CD4-positive, alpha-beta T cell (primary cell): ENCODE measurements around the gene DONSON. TPM values are rescaled to one million over a fixed set of nuclear protein-coding genes. Genes with fewer than 3 reads are reported as not detected.
A peak's percentile ranks its signal among the peaks of the same experiment; 100 is the strongest.

Experiments
- ATAC-seq: fragments of 200-7000 bp; cut with Tn5 transposase; one replicate; pipeline ENCODE4 v1.10.0; 2022; ENCODE audit warnings: mild to moderate bottlenecking; ENCODE audit not compliant: poor library complexity
- CTCF ChIA-PET: fragments of 350-600 bp; sonication (Branson Sonifier 250); formaldehyde crosslinking; loops from one replicate; lab custom pipeline; 2021; ENCODE audit warnings: antibody characterized with exemption, inconsistent platforms; lab: Charles Lee
- POLR2A ChIA-PET: fragments of 350-600 bp; sonication (Branson Sonifier 250); formaldehyde crosslinking; loops from one replicate; lab custom pipeline; 2021; ENCODE audit warnings: antibody characterized with exemption, inconsistent platforms; lab: Charles Lee
- DNase-seq, 14 experiments: peaks; one replicate each; pipeline ENCODE4 v3.0.0-alpha.2; 2013 to 2020; ENCODE audit warnings: mixed read lengths in 2 of 14
- H3K27ac ChIP-seq, 2 donors: one replicate each; pipeline versions ENCODE4 v1.5.1 to v1.7.0; 2013; ENCODE audit warnings: low read length in 2 of 2, low read depth in 1 of 2, mild to moderate bottlenecking in 1 of 2
- H3K27me3 ChIP-seq, 2 experiments: 1 replicate in 1 of 2; 2 replicates in 1 of 2; pipeline versions ENCODE4 v1.6.1 to v1.7.0; 2013; ENCODE audit warnings: low read length in 2 of 2, control low read depth in 1 of 2, mild to moderate bottlenecking in 1 of 2, moderate library complexity in 1 of 2; ENCODE audit not compliant: insufficient read depth in 2 of 2, control insufficient read depth in 1 of 2
- H3K36me3 ChIP-seq: one replicate; pipeline ENCODE4 v1.6.1; 2013; ENCODE audit warnings: low read length, control low read depth; ENCODE audit not compliant: insufficient read depth
- H3K4me1 ChIP-seq: one replicate; pipeline ENCODE4 v1.6.1; 2013; ENCODE audit warnings: low read length, control low read depth; ENCODE audit not compliant: insufficient read depth
- H3K4me3 ChIP-seq: one replicate; pipeline ENCODE4 v1.5.1; 2013; ENCODE audit warnings: mild to moderate bottlenecking, low read length, moderate library complexity
- H3K9me3 ChIP-seq, 2 experiments: 1 replicate in 1 of 2; 2 replicates in 1 of 2; pipeline versions ENCODE4 v1.6.1 to v1.7.0; 2013; ENCODE audit warnings: low read length in 2 of 2, mild to moderate bottlenecking in 2 of 2, control low read depth in 1 of 2, moderate library complexity in 1 of 2; ENCODE audit not compliant: control insufficient read depth in 1 of 2, insufficient read depth in 1 of 2
- H3K27ac Mint-ChIP-seq: one replicate; pipeline ENCODE4 v1.8.0; 2020; ENCODE audit warnings: mixed read lengths
- H3K27me3 Mint-ChIP-seq: one replicate; pipeline ENCODE4 v1.8.0; 2021; ENCODE audit warnings: mixed read lengths
- H3K36me3 Mint-ChIP-seq: one replicate; pipeline ENCODE4 v1.8.0; 2021; ENCODE audit warnings: low read depth, mixed read lengths
- H3K4me1 Mint-ChIP-seq: one replicate; pipeline ENCODE4 v1.8.0; 2021; ENCODE audit warnings: low read depth, mixed read lengths
- H3K4me3 Mint-ChIP-seq: one replicate; pipeline ENCODE4 v1.8.0; 2020; ENCODE audit warnings: mild to moderate bottlenecking, mixed read lengths
- H3K9me3 Mint-ChIP-seq: one replicate; pipeline ENCODE4 v1.8.0; 2020; ENCODE audit warnings: mixed read lengths
- CTCF ChIP-seq: fragments of 200-600 bp; IDR thresholded peaks from one replicate; pipeline ENCODE4 v1.8.0; 2022; ENCODE audit warnings: antibody characterized with exemption, mild to moderate bottlenecking
- intact Hi-C, 2 experiments: fragments of 100-400 bp; cut with DNase I in 1 of 2; cut with micrococcal nuclease in 1 of 2; formaldehyde crosslinking; loops; one replicate each; pipeline versions ENCODE4 v1.15.1 to v1.9.0; 2023 to 2025; cut with DNase I, micrococcal nuclease
- total RNA-seq, 174 experiments: library from RNA in 2 of 174; stranded (reverse) in 2 of 174; gene quantifications; one replicate each; pipeline ENCODE4 v1.2.3 and lab custom pipeline; 2021 to 2026

DONSON gene
- total RNA-seq, 2 experiments from 2014 or later = 11.9 to 13.5 TPM

GRCh38 chr21:33572350-33572749 lies 16.1 kb downstream of the DONSON start:
- no peak overlapping the region for H3K4me3 ChIP-seq
- no peak for TF ChIP-seq CTCF
- H3K27me3 Mint-ChIP-seq = no peaks in the 10 kb centered on the region
- no peaks in the 10 kb centered on the region for H3K27me3 ChIP-seq
- H3K4me3 Mint-ChIP-seq = no peak overlapping the region
- H3K4me1 Mint-ChIP-seq = peaks cover 28% of the 10 kb centered on the region
- H3K9me3 Mint-ChIP-seq = no peaks in the 10 kb centered on the region
- H3K27ac ChIP-seq = no peak overlapping the region
- CTCF ChIA-PET = interaction anchor here (0.7 to 2.6 kb wide), 6 partner anchors 11 to 632 kb away, joined by 3 to 7 read pairs (median 4); partner anchors contain the start of gene DONSON
- intact Hi-C loops = no loop called here
- H3K36me3 Mint-ChIP-seq = peaks cover 88% of the 10 kb centered on the region
- H3K27ac Mint-ChIP-seq = peak overlapping the region; percentile 48
- H3K4me1 ChIP-seq = no peaks in the 10 kb centered on the region
- H3K36me3 ChIP-seq = peaks cover 92% of the 10 kb centered on the region
- no peak for DNase-seq
- no peak for ATAC-seq
- no peaks in the 10 kb centered on the region for H3K9me3 ChIP-seq
- POLR2A ChIA-PET = interaction anchor here (0.5 to 3.9 kb wide), 3 partner anchors 16 to 74 kb away, joined by 3 to 25 read pairs (median 15); partner anchors contain the start of genes DONSON, GART and SON

GRCh38 chr21:33569991-33570390 lies 18.5 kb downstream of the DONSON start:
- Histone ChIP-seq H3K36me3 (peaks cover 79% of the 10 kb centered on the region), H3K4me1 (no peaks in the 10 kb centered on the region), H3K9me3 (no peaks in the 10 kb centered on the region), H3K27ac (no peak overlapping the region), H3K4me3 (no peak overlapping the region), H3K27me3 (no peaks in the 10 kb centered on the region)
- no peak for ATAC-seq
- Mint-ChIP-seq H3K4me3 (no peak overlapping the region), H3K36me3 (peaks cover 75% of the 10 kb centered on the region), H3K9me3 (no peaks in the 10 kb centered on the region), H3K27ac (peak overlapping the region; percentile 72), H3K27me3 (no peaks in the 10 kb centered on the region), H3K4me1 (peaks cover 33% of the 10 kb centered on the region)
- POLR2A ChIA-PET = interaction anchor here (1.0 to 3.3 kb wide), 2 partner anchors 19 to 28 kb away, joined by 4 to 15 read pairs; partner anchors contain the start of genes DONSON and GART
- intact Hi-C loops = no loop called here
- no peak for DNase-seq
- CTCF ChIA-PET = no interaction called here
- no peak for TF ChIP-seq CTCF

- Histone ChIP-seq H3K27me3 (no peaks in the 10 kb centered on the region), H3K27ac (no peak overlapping the region), H3K36me3 (peaks cover 72% of the 10 kb centered on the region), H3K4me1 (no peaks in the 10 kb centered on the region), H3K4me3 (no peak overlapping the region), H3K9me3 (no peaks in the 10 kb centered on the region)
- intact Hi-C loops = no loop called here
- no peak for DNase-seq
- Mint-ChIP-seq H3K9me3 (no peaks in the 10 kb centered on the region), H3K27ac (peak overlapping the region; percentile 59), H3K4me3 (no peak overlapping the region), H3K36me3 (peaks cover 73% of the 10 kb centered on the region), H3K4me1 (peaks cover 39% of the 10 kb centered on the region), H3K27me3 (no peaks in the 10 kb centered on the region)
- POLR2A ChIA-PET = interaction anchor here (1.3 to 1.5 kb wide), 2 partner anchors 20 to 38 kb away, joined by 3 to 4 read pairs; partner anchors contain the start of gene DONSON
- CTCF ChIA-PET = no interaction called here
- no peak for ATAC-seq
- no peak for TF ChIP-seq CTCF
Measured at GRCh38 chr21:33568448-33568847, 20.0 kb downstream of the DONSON start.
